Endothelial cell of umbilical vein (primary cell): ENCODE results near the gene ASPM. TPM values are rescaled to one million over a fixed set of nuclear protein-coding genes. Genes with fewer than 3 reads are reported as not detected.

Experiments
- BruUV-seq: library from RNA; stranded (reverse); fragments of 400-500 nt; replicated peaks from 2 replicates; lab custom pipeline; 2021; lab: Mats Ljungman, UMichigan
- CTCF ChIA-PET: fragments of 300-600, 350-600 bp; sonication (Branson Sonifier 250); formaldehyde crosslinking; loops from one replicate; lab custom pipeline; 2021; ENCODE audit warnings: antibody characterized with exemption, inconsistent platforms; lab: Charles Lee
- POLR2A ChIA-PET: fragments of 300-600, 350-600 bp; sonication (Branson Sonifier 250); formaldehyde crosslinking; loops from one replicate; lab custom pipeline; 2021; ENCODE audit warnings: antibody characterized with exemption, inconsistent platforms; lab: Charles Lee
- DNase-seq: peaks from one replicate; pipeline ENCODE4 v3.0.0-alpha.2; 2011; ENCODE audit warnings: low read depth, low spot score
- FAIRE-seq: peaks from 2 replicates; lab custom pipeline; 2011; peaks lifted over from hg19 to GRCh38; lab: Jason Lieb, UNC
- H2AFZ ChIP-seq: 2 replicates; pipeline ENCODE4 v1.6.0; 2012; ENCODE audit warnings: low read depth, low read length, control low read depth, inconsistent platforms
- H3K27ac ChIP-seq: 2 replicates; pipeline ENCODE4 v1.5.1; 2011; ENCODE audit warnings: low read depth, mild to moderate bottlenecking, control low read depth, low read length, moderate library complexity; ENCODE audit not compliant: insufficient read depth
- H3K27me3 ChIP-seq, 2 experiments: 2 replicates each; pipeline versions ENCODE4 v1.6.0 to v1.6.1; 2011; ENCODE audit warnings: low read length in 2 of 2, mixed read lengths in 1 of 2; ENCODE audit not compliant: control insufficient read depth in 2 of 2, insufficient read depth in 2 of 2
- H3K36me3 ChIP-seq, 2 experiments: 2 replicates in 1 of 2; 3 replicates in 1 of 2; pipeline ENCODE4 v1.5.1; 2011; ENCODE audit warnings: low read length in 2 of 2, mild to moderate bottlenecking in 1 of 2, moderate library complexity in 1 of 2; ENCODE audit not compliant: control insufficient read depth in 2 of 2, insufficient read depth in 2 of 2; ENCODE audit errors: extremely low read depth in 1 of 2
- H3K4me1 ChIP-seq: 3 replicates; pipeline ENCODE4 v1.5.1; 2011; ENCODE audit warnings: mild to moderate bottlenecking, low read length; ENCODE audit not compliant: control insufficient read depth, insufficient read depth; ENCODE audit errors: extremely low read depth
- H3K4me2 ChIP-seq: 2 replicates; pipeline ENCODE4 v1.6.1; 2011; ENCODE audit warnings: low read length, control low read depth, mixed read lengths; ENCODE audit not compliant: insufficient read depth
- H3K4me3 ChIP-seq, 3 experiments: fragments of 200-600 bp in 1 of 3; sonication (generic), shearing (Covaris generic) in 1 of 3; replicated peaks in 1 of 3; 2 replicates each; pipeline ENCODE4 v1.5.1; 2011 to 2016; ENCODE audit warnings: control low read depth in 3 of 3, low read length in 3 of 3, mild to moderate bottlenecking in 2 of 3, inconsistent platforms in 1 of 3, low read depth in 1 of 3, moderate library complexity in 1 of 3; ENCODE audit not compliant: insufficient read depth in 1 of 3
- H3K79me2 ChIP-seq: 2 replicates; pipeline ENCODE4 v1.6.0; 2012; ENCODE audit warnings: low read length, inconsistent platforms; ENCODE audit not compliant: control insufficient read depth, insufficient read depth
- H3K9ac ChIP-seq: replicated peaks from 2 replicates; pipeline ENCODE3; 2011; ENCODE audit warnings: low read length, control low read depth; ENCODE audit not compliant: insufficient read depth; ENCODE audit errors: extremely low read depth
- H3K9me1 ChIP-seq: replicated peaks from 3 replicates; pipeline ENCODE4 v1.6.0; 2011; ENCODE audit warnings: mild to moderate bottlenecking, low read length; ENCODE audit not compliant: control insufficient read depth, insufficient read depth; ENCODE audit errors: extremely low read depth
- H3K9me3 ChIP-seq: replicated peaks from 2 replicates; pipeline ENCODE4 v1.5.1; 2012; ENCODE audit warnings: low read length, inconsistent platforms; ENCODE audit not compliant: control insufficient read depth, insufficient read depth
- H4K20me1 ChIP-seq: replicated peaks from 2 replicates; pipeline ENCODE3; 2011; ENCODE audit warnings: mild to moderate bottlenecking, low read length; ENCODE audit not compliant: control insufficient read depth, insufficient read depth; ENCODE audit errors: extremely low read depth
- EZH2 ChIP-seq: IDR thresholded peaks from 2 replicates; pipeline ENCODE4 v1.6.1; 2012; ENCODE audit warnings: borderline replicate concordance, low read depth, mild to moderate bottlenecking, moderate library complexity, low read length, inconsistent platforms; ENCODE audit not compliant: severe bottlenecking
- FOS ChIP-seq: IDR thresholded peaks from 2 replicates; pipeline ENCODE4 v1.6.1; 2011; ENCODE audit warnings: mild to moderate bottlenecking, low read length, moderate library complexity, borderline replicate concordance; ENCODE audit not compliant: insufficient read depth
- GATA2 ChIP-seq: IDR thresholded peaks from 2 replicates; pipeline ENCODE4 v1.7.0; 2011; ENCODE audit warnings: low read depth, mild to moderate bottlenecking, moderate library complexity, mixed read lengths, low read length; ENCODE audit not compliant: insufficient read length, insufficient read depth
- JUN ChIP-seq: IDR thresholded peaks from 2 replicates; pipeline ENCODE4 v1.6.1; 2011; ENCODE audit warnings: borderline replicate concordance, low read depth; ENCODE audit not compliant: insufficient read length, insufficient read depth
- MYC ChIP-seq: IDR thresholded peaks from one replicate; pipeline ENCODE4 v1.6.1; 2011; ENCODE audit warnings: mild to moderate bottlenecking, low read depth, low read length
- POLR2A ChIP-seq: IDR thresholded peaks from 2 replicates; pipeline ENCODE4 v1.6.1; 2012; ENCODE audit warnings: low read depth, mild to moderate bottlenecking, control low read depth, low read length
- POLR2AphosphoS5 ChIP-seq: IDR thresholded peaks from 2 replicates; pipeline ENCODE4 v1.6.1; 2012; ENCODE audit warnings: low read depth, mild to moderate bottlenecking, control low read depth, low read length, moderate library complexity; ENCODE audit not compliant: insufficient read depth
- dilution Hi-C: fragments of 300-500 bp; cut with MboI; formaldehyde crosslinking; loops from one replicate; pipeline ENCODE4 v1.15.0; 2019; ENCODE audit warnings: low sequenced_read_pairs; ENCODE audit not compliant: extremely low pct_ligation_motif_present
- intact Hi-C: fragments of 100-400 bp; cut with micrococcal nuclease; formaldehyde crosslinking; loops from one replicate; pipeline ENCODE4 v1.10.0; 2022
- polyA plus RNA-seq, 4 experiments: library from polyadenylated mRNA; depleted of rRNA in 3 of 4; stranded (reverse) in 3 of 4; unstranded in 1 of 4; fragments of >200 nt; gene quantifications; 2 replicates each; pipeline versions ENCODE4 v1.2.1 to v1.2.3, GENCODE V29; 2011 to 2012; ENCODE audit warnings: missing spikeins in 1 of 4
- total RNA-seq: library from RNA; stranded (reverse); gene quantifications from 2 replicates; pipeline ENCODE4 v1.2.3, GENCODE V29; 2021
- TF ChIP-seq, protein P1 (sequence below): IDR thresholded peaks from 2 replicates; pipeline ENCODE4 v1.6.1; 2011; ENCODE audit not compliant: insufficient read depth, insufficient read length
- TF ChIP-seq, protein P2 (sequence below), 2 donors: IDR thresholded peaks; 1 replicate in 1 of 2; 2 replicates in 1 of 2; pipeline ENCODE4 v1.5.1; 2011; ENCODE audit warnings: low read length in 2 of 2, mild to moderate bottlenecking in 2 of 2, moderate library complexity in 2 of 2, control low read depth in 1 of 2, inconsistent platforms in 1 of 2, low read depth in 1 of 2; ENCODE audit not compliant: insufficient read depth in 1 of 2; ENCODE audit errors: extremely low read depth in 1 of 2

ASPM gene
- total and polyA plus RNA-seq, 2 donors (not counting 3 experiments of a cell fraction or from before 2014, with no cell fraction given), result 5.3 to 55.1 TPM

DNA sequence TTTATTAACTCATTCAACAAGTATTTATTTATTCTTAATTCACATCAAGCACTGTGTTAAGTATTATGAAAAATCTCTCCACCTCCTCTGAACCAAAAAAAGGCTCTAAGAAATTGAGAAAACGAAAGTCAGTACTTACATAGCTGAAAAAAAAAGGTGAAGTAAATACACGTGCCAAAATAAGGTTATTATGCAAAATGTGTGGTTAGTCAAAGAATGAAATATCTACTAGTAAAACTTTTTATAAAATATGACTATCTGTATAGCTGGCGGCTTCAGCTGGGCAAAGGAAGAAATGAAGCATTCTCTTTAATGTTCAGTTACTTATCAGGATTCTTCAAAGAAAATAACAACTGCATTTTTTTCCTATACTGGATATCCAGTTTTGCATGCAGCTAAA, 35.5 kb upstream of the ASPM start:
- Histone ChIP-seq H3K4me3 (no peak overlapping the region), H3K9me3 (no peaks in the 10 kb centered on the region), H3K9ac (no peak overlapping the region), H4K20me1 (no peaks in the 10 kb centered on the region), H3K36me3 (peaks cover 0 to 3% of the 10 kb centered on the region in 2 experiments), H2AFZ (no peak overlapping the region), H3K79me2 (no peaks in the 10 kb centered on the region), H3K4me1 (peaks cover 6% of the 10 kb centered on the region), H3K4me2 (no peak overlapping the region), H3K9me1 (no peaks in the 10 kb centered on the region), H3K27ac (no peak overlapping the region), H3K27me3 (no peaks in the 10 kb centered on the region)
- intact Hi-C loops (no loop called here), dilution Hi-C loops (no loop called here)
- FAIRE-seq (no peak), DNase-seq (no peak)
- CTCF ChIA-PET, result interaction anchor here (1.5 kb wide), 1 partner anchor 175 kb away, joined by 7 read pairs; no protein-coding TSS in a partner anchor
- no TSS peak for BruUV-seq
- TF ChIP-seq GATA2 (no peak), POLR2AphosphoS5 (no peak), FOS (no peak), POLR2A (no peak), EZH2 (no peak), JUN (no peak), MYC (no peak)
- TF ChIP-seq, protein P1, sequence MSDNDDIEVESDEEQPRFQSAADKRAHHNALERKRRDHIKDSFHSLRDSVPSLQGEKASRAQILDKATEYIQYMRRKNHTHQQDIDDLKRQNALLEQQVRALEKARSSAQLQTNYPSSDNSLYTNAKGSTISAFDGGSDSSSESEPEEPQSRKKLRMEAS, result no peak
- TF ChIP-seq, protein P2, sequence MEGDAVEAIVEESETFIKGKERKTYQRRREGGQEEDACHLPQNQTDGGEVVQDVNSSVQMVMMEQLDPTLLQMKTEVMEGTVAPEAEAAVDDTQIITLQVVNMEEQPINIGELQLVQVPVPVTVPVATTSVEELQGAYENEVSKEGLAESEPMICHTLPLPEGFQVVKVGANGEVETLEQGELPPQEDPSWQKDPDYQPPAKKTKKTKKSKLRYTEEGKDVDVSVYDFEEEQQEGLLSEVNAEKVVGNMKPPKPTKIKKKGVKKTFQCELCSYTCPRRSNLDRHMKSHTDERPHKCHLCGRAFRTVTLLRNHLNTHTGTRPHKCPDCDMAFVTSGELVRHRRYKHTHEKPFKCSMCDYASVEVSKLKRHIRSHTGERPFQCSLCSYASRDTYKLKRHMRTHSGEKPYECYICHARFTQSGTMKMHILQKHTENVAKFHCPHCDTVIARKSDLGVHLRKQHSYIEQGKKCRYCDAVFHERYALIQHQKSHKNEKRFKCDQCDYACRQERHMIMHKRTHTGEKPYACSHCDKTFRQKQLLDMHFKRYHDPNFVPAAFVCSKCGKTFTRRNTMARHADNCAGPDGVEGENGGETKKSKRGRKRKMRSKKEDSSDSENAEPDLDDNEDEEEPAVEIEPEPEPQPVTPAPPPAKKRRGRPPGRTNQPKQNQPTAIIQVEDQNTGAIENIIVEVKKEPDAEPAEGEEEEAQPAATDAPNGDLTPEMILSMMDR (IDR thresholded peaks at IDR 0.05; ENCODE audit: extremely low read depth in 1 of 2, insufficient read depth in 1 of 2, low read depth in 1 of 2, low read length in 2 of 2), result no peak
- POLR2A ChIA-PET, result no interaction called here
